ENCODE measurements around the gene BPGM. TPM values are rescaled to one million over a fixed set of nuclear protein-coding genes. Genes with fewer than 3 reads are reported as not detected.
"Not testable (repeated sequence)": the region's sequence is repeated elsewhere in the genome, so short reads cannot be mapped to it uniquely, and the experiment has no call there.

The BPGM gene
- total RNA-seq, 4 donors from 2014 or later = 8.8 to 24.9 (median 24.0) TPM

GRCh38 chr7:134660242-134660785 lies 13.7 kb downstream of the BPGM start:
- WGBS, 2 donors = 53 to 58% methylated on average over 7 of the region's 7 CpGs

GRCh38 chr7:134660961-134661376 lies 14.3 kb downstream of the BPGM start:
- Histone ChIP-seq H3K4me3 (no peak overlapping the region), H3K36me3 (peaks cover 0 to 25% (median 0%) of the 10 kb centered on the region in 3 donors), H3K27me3 (no peaks in the 10 kb centered on the region), H3K27ac (peak overlapping the region in 3 of 4 donors; percentile 46 to 86 (median 76)), H3K4me1 (peaks cover 0 to 34% (median 2%) of the 10 kb centered on the region in 4 donors), H3K9me3 (no peaks in the 10 kb centered on the region)
- no peak for DNase-seq (ENCODE audit: low spot score in 2 of 2)
- TF ChIP-seq CTCF (IDR thresholded peaks at IDR 0.05) (no peak), POLR2A (IDR thresholded peaks at IDR 0.05) (no peak), EP300 (IDR thresholded peaks at IDR 0.05) (no peak)
- 29 to 35% methylated on average over 1 of the region's 1 CpG for WGBS, 2 donors

More at GRCh38 chr7:134660242-134660785, 13.7 kb downstream of the BPGM start:
- peaks cover 0 to 34% (median 2%) of the 10 kb centered on the region in 4 donors for H3K4me1 ChIP-seq
- peaks cover 0 to 25% (median 0%) of the 10 kb centered on the region in 3 donors for H3K36me3 ChIP-seq
- H3K4me3 ChIP-seq = no peak overlapping the region
- no peak for TF ChIP-seq EP300 (IDR thresholded peaks at IDR 0.05)
- no peak for TF ChIP-seq CTCF (IDR thresholded peaks at IDR 0.05)
- TF ChIP-seq POLR2A (IDR thresholded peaks at IDR 0.05) = no peak
- H3K27ac ChIP-seq = peak overlapping the region in 2 of 4 donors; percentile 76 to 86
- no peaks in the 10 kb centered on the region for H3K9me3 ChIP-seq
- no peaks in the 10 kb centered on the region for H3K27me3 ChIP-seq
- DNase-seq (ENCODE audit: low spot score in 2 of 2) = no peak

GRCh38 chr7:134662166-134662870 lies 15.7 kb downstream of the BPGM start:
- TF ChIP-seq EP300 (IDR thresholded peaks at IDR 0.05) (no peak), POLR2A (IDR thresholded peaks at IDR 0.05) (no peak), CTCF (IDR thresholded peaks at IDR 0.05) (no peak)
- Histone ChIP-seq H3K9me3 (no peaks in the 10 kb centered on the region), H3K27me3 (no peaks in the 10 kb centered on the region), H3K36me3 (peaks cover 0 to 25% (median 0%) of the 10 kb centered on the region in 3 donors), H3K4me3 (no peak overlapping the region), H3K27ac (peak overlapping the region in 2 of 4 donors; percentile 56 to 76), H3K4me1 (peaks cover 0 to 34% (median 2%) of the 10 kb centered on the region in 4 donors)
- 65% methylated on average over 5 of the region's 5 CpGs for WGBS, 2 donors
- no peak for DNase-seq (ENCODE audit: low spot score in 2 of 2)

GRCh38 chr7:134662871-134663205 lies 16.2 kb downstream of the BPGM start:
- Histone ChIP-seq H3K27me3 (no peaks in the 10 kb centered on the region), H3K27ac (peak overlapping the region in 2 of 4 donors; percentile 14 to 56), H3K9me3 (no peaks in the 10 kb centered on the region), H3K36me3 (peaks cover 0 to 25% (median 0%) of the 10 kb centered on the region in 3 donors), H3K4me1 (peaks cover 0 to 34% (median 2%) of the 10 kb centered on the region in 4 donors), H3K4me3 (no peak overlapping the region)
- TF ChIP-seq CTCF (IDR thresholded peaks at IDR 0.05) = no peak
- TF ChIP-seq POLR2A (IDR thresholded peaks at IDR 0.05) = no peak
- no peak for TF ChIP-seq EP300 (IDR thresholded peaks at IDR 0.05)
- no peak for DNase-seq (ENCODE audit: low spot score in 2 of 2)
- 76 to 79% methylated on average over 4 of the region's 4 CpGs for WGBS, 2 donors

- 4 to 81% methylated on average over 1 to 3 of the region's 3 CpGs for WGBS, 2 donors
- H3K27ac ChIP-seq; DNase-seq (ENCODE audit: low spot score in 2 of 2); H3K27me3 ChIP-seq; H3K4me3 ChIP-seq; H3K9me3 ChIP-seq: not testable (repeated sequence)
- Histone ChIP-seq H3K4me1 (peaks cover 0 to 38% (median 2%) of the 10 kb centered on the region in 4 donors), H3K36me3 (peaks cover 0 to 25% (median 0%) of the 10 kb centered on the region in 3 donors)
These were observed 18.4 kb downstream of the BPGM start for GRCh38 chr7:134665045-134665444.

All from tibial nerve (tissue), 4 donors.